Lower lobe of right lung (tissue), 2 donors: ENCODE data around the gene RUNX3. TPM values are rescaled to one million over a fixed set of nuclear protein-coding genes. Genes with fewer than 3 reads are reported as not detected.

Experiments
- ATAC-seq, 2 donors: fragments of 200-7000 bp; cut with Tn5 transposase; one replicate each; pipeline ENCODE4 v1.9.1; 2020 to 2022; ENCODE audit warnings: mild to moderate bottlenecking in 2 of 2, moderate library complexity in 2 of 2
- DNase-seq: peaks from one replicate; pipeline ENCODE4 v3.0.0-alpha.2; 2020
- H3K27ac ChIP-seq: fragments of 200-600 bp; one replicate; pipeline ENCODE4 v1.8.0; 2022
- H3K27me3 ChIP-seq: fragments of 200-600 bp; one replicate; pipeline ENCODE4 v1.8.0; 2022; ENCODE audit warnings: low read depth
- H3K36me3 ChIP-seq: fragments of 200-600 bp; one replicate; pipeline ENCODE4 v1.8.0; 2022; ENCODE audit warnings: mild to moderate bottlenecking
- H3K4me1 ChIP-seq: fragments of 200-600 bp; one replicate; pipeline ENCODE4 v1.8.0; 2022
- H3K4me3 ChIP-seq: fragments of 200-600 bp; one replicate; pipeline ENCODE4 v1.8.0; 2022; ENCODE audit warnings: mild to moderate bottlenecking
- H3K9me3 ChIP-seq: fragments of 200-600 bp; one replicate; pipeline ENCODE4 v1.8.0; 2022
- CTCF ChIP-seq: fragments of 200-600 bp; IDR thresholded peaks from one replicate; pipeline ENCODE4 v1.8.0; 2022; ENCODE audit warnings: antibody characterized with exemption, mild to moderate bottlenecking
- intact Hi-C: fragments of 100-400 bp; cut with DNase I; formaldehyde crosslinking; loops from one replicate; pipeline ENCODE4 v1.11.0; 2022
- total RNA-seq: library from RNA; stranded (reverse); fragmentation: NEBNext Ultra II Directional; extraction: Animal tissue kit (Norgen Biotek cat#: 25700); gene quantifications from one replicate; pipeline ENCODE4 v1.2.1, GENCODE V29; 2021
- donor health status: DM: no; HTN: yes; CAD: no; lungs with severe emphysema.

RUNX3 gene
- total RNA-seq, 1 donor from 2014 or later = 13.1 TPM

GRCh38 chr1:24938276-24938675, 8.2 kb upstream of the RUNX3 start:
- ATAC-seq (no peak), DNase-seq (no peak)
- Histone ChIP-seq H3K4me3 (no peak overlapping the region), H3K4me1 (no peaks in the 10 kb centered on the region), H3K9me3 (no peaks in the 10 kb centered on the region), H3K36me3 (no peaks in the 10 kb centered on the region), H3K27me3 (peaks cover 28% of the 10 kb centered on the region), H3K27ac (no peak overlapping the region)
- no peak for TF ChIP-seq CTCF
- intact Hi-C loops = no loop called here

- no peaks in the 10 kb centered on the region for H3K36me3 ChIP-seq
- H3K27me3 ChIP-seq = peaks cover 43% of the 10 kb centered on the region
- H3K9me3 ChIP-seq = no peaks in the 10 kb centered on the region
- intact Hi-C loops = no loop called here
- no peak for ATAC-seq
- no peak overlapping the region for H3K4me3 ChIP-seq
- DNase-seq = no peak
- H3K4me1 ChIP-seq = peaks cover 6% of the 10 kb centered on the region
- no peak for TF ChIP-seq CTCF
- no peak overlapping the region for H3K27ac ChIP-seq
Observed at GRCh38 chr1:24936684-24937083, 6.6 kb upstream of the RUNX3 start.

GRCh38 chr1:24935615-24936484, 5.8 kb upstream of the RUNX3 start:
- no peak overlapping the region for H3K4me3 ChIP-seq
- intact Hi-C loops = no loop called here
- no peak for TF ChIP-seq CTCF
- peaks cover 51% of the 10 kb centered on the region for H3K27me3 ChIP-seq
- H3K4me1 ChIP-seq = peaks cover 14% of the 10 kb centered on the region
- no peak overlapping the region for H3K27ac ChIP-seq
- ATAC-seq (no peak), DNase-seq (no peak)
- no peaks in the 10 kb centered on the region for H3K36me3 ChIP-seq
- H3K9me3 ChIP-seq = no peaks in the 10 kb centered on the region

GRCh38 chr1:24935196-24935526, 5.1 kb upstream of the RUNX3 start:
- peaks cover 21% of the 10 kb centered on the region for H3K4me1 ChIP-seq
- ATAC-seq (no peak), DNase-seq (no peak)
- H3K27ac ChIP-seq = no peak overlapping the region
- no peak overlapping the region for H3K4me3 ChIP-seq
- H3K36me3 ChIP-seq = no peaks in the 10 kb centered on the region
- intact Hi-C loops = no loop called here
- peaks cover 58% of the 10 kb centered on the region for H3K27me3 ChIP-seq
- no peak for TF ChIP-seq CTCF
- H3K9me3 ChIP-seq = no peaks in the 10 kb centered on the region

- ATAC-seq (no peak), DNase-seq (no peak)
- peaks cover 61% of the 10 kb centered on the region for H3K27me3 ChIP-seq
- intact Hi-C loops = no loop called here
- peaks cover 21% of the 10 kb centered on the region for H3K4me1 ChIP-seq
- no peak overlapping the region for H3K4me3 ChIP-seq
- TF ChIP-seq CTCF = no peak
- H3K36me3 ChIP-seq = no peaks in the 10 kb centered on the region
- no peaks in the 10 kb centered on the region for H3K9me3 ChIP-seq
- no peak overlapping the region for H3K27ac ChIP-seq
Observed at GRCh38 chr1:24934310-24935195, 4.5 kb upstream of the RUNX3 start.
